Measurements from ENCODE around the gene GAPDH. TPM values are rescaled to one million over a fixed set of nuclear protein-coding genes. Genes with fewer than 3 reads are reported as not detected.
A peak's percentile ranks its signal among the peaks of the same experiment; 100 is the strongest.

The GAPDH gene
- total RNA-seq, 1 donor from 2014 or later: 766 TPM

- Histone ChIP-seq H3K36me3 (peaks cover 79% of the 10 kb centered on the region), H3K27me3 (ENCODE audit: low read depth) (no peaks in the 10 kb centered on the region), H3K4me3 (no peak overlapping the region), H3K4me1 (peaks cover 39% of the 10 kb centered on the region), H3K9me3 (no peaks in the 10 kb centered on the region), H3K27ac (peak overlapping the region; percentile 82)
- DNase-seq (no peak), ATAC-seq (no peak)
- intact Hi-C loops (cut with DNase I): no loop called here
- TF ChIP-seq CTCF (IDR thresholded peaks at IDR 0.05): no peak
Measured at GRCh38 chr12:6541371-6542165, 7.3 kb downstream of the GAPDH start.

GRCh38 chr12:6542209-6543009, 8.1 kb downstream of the GAPDH start:
- Histone ChIP-seq H3K4me3 (no peak overlapping the region), H3K27ac (no peak overlapping the region), H3K27me3 (ENCODE audit: low read depth) (no peaks in the 10 kb centered on the region), H3K4me1 (peaks cover 30% of the 10 kb centered on the region), H3K36me3 (peaks cover 79% of the 10 kb centered on the region), H3K9me3 (no peaks in the 10 kb centered on the region)
- no peak for ATAC-seq
- intact Hi-C loops (cut with DNase I): no loop called here
- no peak for DNase-seq
- no peak for TF ChIP-seq CTCF (IDR thresholded peaks at IDR 0.05)

GRCh38 chr12:6546016-6546415, 11.7 kb downstream of the GAPDH start:
- Histone ChIP-seq H3K27ac (no peak overlapping the region), H3K36me3 (peaks cover 79% of the 10 kb centered on the region), H3K9me3 (no peaks in the 10 kb centered on the region), H3K4me1 (peaks cover 38% of the 10 kb centered on the region), H3K27me3 (ENCODE audit: low read depth) (no peaks in the 10 kb centered on the region), H3K4me3 (no peak overlapping the region)
- ATAC-seq (no peak), DNase-seq (no peak)
- no peak for TF ChIP-seq CTCF (IDR thresholded peaks at IDR 0.05)
- intact Hi-C loops (cut with DNase I): no loop called here

GRCh38 chr12:6547566-6547965, 13.2 kb downstream of the GAPDH start:
- DNase-seq (no peak), ATAC-seq (no peak)
- Histone ChIP-seq H3K27ac (no peak overlapping the region), H3K27me3 (ENCODE audit: low read depth) (no peaks in the 10 kb centered on the region), H3K4me3 (no peak overlapping the region), H3K9me3 (no peaks in the 10 kb centered on the region), H3K4me1 (peaks cover 47% of the 10 kb centered on the region), H3K36me3 (peaks cover 74% of the 10 kb centered on the region)
- no peak for TF ChIP-seq CTCF (IDR thresholded peaks at IDR 0.05)
- intact Hi-C loops (cut with DNase I): no loop called here

GRCh38 chr12:6547987-6548386, 13.7 kb downstream of the GAPDH start:
- ATAC-seq: no peak
- Histone ChIP-seq H3K4me3 (no peak overlapping the region), H3K9me3 (no peaks in the 10 kb centered on the region), H3K27me3 (ENCODE audit: low read depth) (no peaks in the 10 kb centered on the region), H3K27ac (no peak overlapping the region), H3K4me1 (peaks cover 51% of the 10 kb centered on the region), H3K36me3 (peaks cover 72% of the 10 kb centered on the region)
- TF ChIP-seq CTCF (IDR thresholded peaks at IDR 0.05): no peak
- no peak for DNase-seq
- intact Hi-C loops (cut with DNase I): no loop called here

Data from lower lobe of right lung (tissue), 2 donors.